HG02678 (cell line): ENCODE measurements around the gene FKBP2.

Source experiments
- ATAC-seq: cut with Tn5 transposase; IDR thresholded peaks from one replicate; pipeline ENCODE4 v1.9.1; 2021; ENCODE audit warnings: mild to moderate bottlenecking, moderate library complexity; ENCODE audit not compliant: unreplicated experiment

FKBP2 gene

GRCh38 chr11:64232182-64232966 is 8.5 kb upstream of the FKBP2 start:
- no peak for ATAC-seq

- ATAC-seq: no peak
Measured at GRCh38 chr11:64232967-64233315, 8.0 kb upstream of the FKBP2 start.

DNA sequence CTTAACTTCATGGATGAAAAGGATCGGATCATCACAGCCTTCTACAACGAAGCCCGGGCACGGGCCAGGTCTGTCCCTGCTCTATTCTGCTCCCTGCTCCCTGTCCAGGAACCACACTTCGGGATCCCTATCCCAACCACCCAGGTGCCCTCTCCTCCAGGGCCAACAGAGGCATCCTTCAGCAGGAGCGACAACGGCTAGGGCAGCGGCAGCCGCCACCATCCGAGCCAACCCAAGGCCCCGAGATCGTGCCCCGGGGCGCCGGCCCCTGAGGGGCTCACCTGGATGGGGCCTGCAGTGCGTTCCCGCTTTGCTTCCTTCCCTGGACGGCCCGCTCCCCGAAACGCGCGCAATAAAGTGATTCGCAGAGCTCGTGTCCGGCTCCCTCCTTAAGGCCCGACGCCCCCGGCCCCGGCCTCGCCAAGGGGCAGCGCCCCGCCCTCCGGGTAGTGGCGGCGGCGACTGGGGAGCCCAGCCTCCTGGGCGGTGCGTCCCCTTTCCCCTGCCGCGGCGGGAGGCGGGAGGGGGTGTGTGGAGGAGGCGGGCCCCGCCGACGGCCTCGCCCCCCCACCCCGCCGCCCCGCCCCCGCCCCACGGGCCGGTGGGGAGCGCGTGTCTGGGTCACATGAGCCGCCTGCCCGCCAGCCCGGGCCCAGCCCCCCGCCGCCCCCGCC is 6.8 kb upstream of the FKBP2 start, which contains the start of gene VEGFB:
VEGFB (plus strand) TSS at position 672 of the 674 bp plus-strand sequence. CDS start 250 bp downstream, outside the sequence.
- ATAC-seq: peak; percentile 45

- peak; percentile 29 for ATAC-seq
Measured at GRCh38 chr11:64234647-64235379, 6.1 kb upstream of the FKBP2 start.

DNA sequence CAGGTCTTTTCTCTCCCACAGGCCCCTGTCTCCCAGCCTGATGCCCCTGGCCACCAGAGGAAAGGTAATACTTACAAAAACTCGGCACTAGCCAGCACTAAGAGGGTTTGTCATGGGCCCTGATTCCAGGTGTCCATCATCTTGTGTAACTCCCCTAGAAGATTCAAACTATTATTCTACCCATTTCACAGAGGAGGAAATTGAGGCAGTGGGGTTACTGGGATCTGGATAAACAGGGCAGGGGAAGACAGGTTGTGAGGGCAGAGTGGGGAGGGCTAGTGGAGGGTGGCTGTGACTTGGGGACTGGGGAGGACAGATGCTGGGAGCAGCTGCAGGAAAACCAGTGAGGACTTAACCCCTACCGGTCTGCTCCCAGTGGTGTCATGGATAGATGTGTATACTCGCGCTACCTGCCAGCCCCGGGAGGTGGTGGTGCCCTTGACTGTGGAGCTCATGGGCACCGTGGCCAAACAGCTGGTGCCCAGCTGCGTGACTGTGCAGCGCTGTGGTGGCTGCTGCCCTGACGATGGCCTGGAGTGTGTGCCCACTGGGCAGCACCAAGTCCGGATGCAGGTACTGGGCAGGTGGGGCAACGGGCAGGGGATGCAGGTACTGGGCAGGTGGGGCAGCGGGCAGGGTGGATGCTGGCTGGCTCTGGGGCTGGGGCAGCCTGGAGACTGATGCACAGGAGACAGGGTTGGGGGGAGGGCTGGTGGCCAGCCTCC is 5.3 kb upstream of the FKBP2 start:
- no peak for ATAC-seq

DNA sequence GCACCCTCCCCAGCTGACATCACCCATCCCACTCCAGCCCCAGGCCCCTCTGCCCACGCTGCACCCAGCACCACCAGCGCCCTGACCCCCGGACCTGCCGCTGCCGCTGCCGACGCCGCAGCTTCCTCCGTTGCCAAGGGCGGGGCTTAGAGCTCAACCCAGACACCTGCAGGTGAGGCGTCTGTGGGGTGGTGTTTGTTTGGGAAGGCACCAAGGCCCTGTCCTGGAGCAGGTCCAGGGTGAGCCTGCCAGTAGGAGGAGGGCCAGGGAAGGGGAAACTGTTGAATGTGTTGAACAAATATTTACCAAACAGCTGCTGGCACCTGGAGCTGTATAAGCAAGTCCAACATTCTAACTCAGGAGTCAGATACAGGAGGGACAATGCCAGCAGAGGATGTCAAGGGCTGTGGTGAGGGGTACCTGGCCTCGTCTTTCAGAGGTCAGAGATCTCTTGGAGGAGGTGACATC is 3.4 kb upstream of the FKBP2 start:
- ATAC-seq: no peak

DNA sequence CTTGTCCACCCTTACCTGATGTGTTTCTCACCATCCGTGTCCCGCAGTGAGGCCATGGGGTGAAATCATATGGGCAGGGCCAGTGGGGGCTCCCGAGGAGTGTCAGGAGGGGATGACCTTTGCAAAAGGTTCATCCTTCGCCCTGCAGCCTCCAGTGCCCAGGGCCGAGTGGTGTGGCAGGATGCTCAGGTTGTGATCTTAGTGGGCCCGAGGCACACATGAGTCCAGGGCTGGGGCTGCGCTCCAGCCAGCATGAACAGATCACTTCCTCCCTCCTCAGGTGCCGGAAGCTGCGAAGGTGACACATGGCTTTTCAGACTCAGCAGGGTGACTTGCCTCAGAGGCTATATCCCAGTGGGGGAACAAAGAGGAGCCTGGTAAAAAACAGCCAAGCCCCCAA is 2.8 kb upstream of the FKBP2 start:
- no peak for ATAC-seq

DNA sequence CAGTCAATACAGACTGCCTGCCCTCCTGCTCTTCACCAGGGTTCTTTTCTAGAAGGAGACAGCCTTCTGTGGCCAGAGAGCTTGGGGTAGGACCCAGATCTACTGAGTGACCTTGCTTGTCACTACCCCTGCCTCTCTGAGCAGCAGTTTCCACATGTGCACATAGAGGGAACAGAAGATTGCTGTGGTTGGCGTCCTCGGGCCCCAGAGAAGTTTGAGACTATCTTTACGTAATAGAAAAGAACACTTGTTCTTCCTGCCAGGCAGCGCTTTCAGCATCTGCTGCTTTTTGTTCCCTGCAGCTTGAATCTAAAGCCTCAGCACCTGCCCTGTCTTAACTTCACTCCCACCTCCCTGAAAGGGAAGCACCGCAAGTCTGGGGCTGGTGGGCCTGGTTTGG is 1.9 kb upstream of the FKBP2 start:
- no peak for ATAC-seq

DNA sequence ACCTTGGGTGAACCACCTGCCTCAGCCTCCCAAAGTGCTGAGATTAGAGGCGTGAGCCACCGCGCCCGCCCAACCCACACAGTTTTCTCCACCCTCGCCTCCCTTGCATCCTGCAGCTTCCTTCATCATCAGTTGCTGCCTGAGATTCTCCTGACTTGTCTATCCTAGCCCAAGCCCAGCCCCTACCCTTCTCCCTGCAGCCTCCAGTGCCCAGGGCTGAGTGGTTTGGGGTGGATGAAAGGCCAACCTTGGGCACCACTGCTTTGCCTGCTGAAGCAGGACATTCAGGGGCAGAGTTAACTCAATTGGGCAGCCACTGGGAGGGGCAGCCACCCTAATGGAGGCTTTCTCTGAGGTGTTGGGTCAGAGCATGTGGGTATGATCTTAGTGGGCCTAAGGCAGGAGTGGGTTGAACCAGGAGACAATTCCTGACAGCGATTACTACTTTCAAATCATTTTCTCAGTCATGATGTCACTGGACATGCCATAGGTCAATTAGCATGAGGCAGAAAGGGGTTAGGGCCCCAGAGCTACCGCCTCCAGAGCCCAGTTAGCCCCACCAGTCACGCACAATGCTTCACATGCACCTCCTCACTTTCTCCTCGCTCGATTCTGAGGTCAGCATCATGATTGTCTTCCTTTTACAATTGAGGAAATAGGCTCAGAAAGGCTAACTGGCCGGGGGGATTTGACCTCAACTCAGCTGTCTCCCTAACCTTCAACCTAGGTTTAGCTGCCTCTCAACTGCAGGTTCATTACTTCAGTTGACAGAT is 1.0 kb upstream of the FKBP2 start:
- no peak for ATAC-seq

- peak; percentile 67 for ATAC-seq
Measured at GRCh38 chr11:64241241-64241490, 271 bp downstream of the FKBP2 start.

GRCh38 chr11:64241491-64242374 is 838 bp downstream of the FKBP2 start:
- peak; percentile 65 for ATAC-seq

- ATAC-seq: no peak
Measured at GRCh38 chr11:64243236-64243854, 2.5 kb downstream of the FKBP2 start.

DNA sequence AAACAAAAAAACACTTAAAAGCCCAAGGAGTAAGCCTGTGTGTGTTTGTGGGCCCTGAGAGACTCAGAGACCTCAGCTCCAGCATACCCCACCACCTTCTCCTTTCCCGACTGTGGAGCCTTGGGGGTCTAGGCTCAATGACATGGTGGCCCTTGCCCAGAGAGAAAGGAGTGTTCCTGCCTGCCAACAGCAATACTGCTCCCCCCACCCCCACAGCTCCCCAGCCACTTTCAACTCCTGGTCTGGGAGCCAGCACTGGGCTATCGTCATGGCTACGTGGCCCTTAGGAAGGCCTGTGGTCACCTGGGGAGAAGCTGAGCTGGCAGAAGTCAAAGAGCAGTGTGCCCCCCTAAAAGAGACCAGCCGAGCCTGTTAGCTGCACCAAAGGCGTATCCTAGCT is 3.2 kb downstream of the FKBP2 start:
- no peak for ATAC-seq

DNA sequence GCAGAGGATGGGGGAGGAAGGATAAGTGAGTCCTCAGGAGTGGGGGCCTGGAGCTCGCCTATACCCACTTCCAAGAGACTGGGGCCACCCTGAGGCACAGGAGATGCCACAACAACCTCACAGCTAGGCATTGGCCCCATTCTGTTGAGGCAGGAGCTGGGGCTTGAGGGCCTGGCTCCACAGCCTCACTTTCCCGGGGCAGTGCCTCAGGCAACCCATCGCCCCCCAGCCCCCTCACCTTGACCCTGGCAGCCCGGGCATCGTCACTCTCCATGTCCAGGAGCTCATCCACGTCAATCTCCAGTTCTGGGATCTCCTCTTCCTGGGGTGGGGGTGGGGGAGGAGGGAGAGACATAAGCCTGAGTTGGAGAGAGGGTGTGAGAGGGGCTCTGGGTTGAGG is 4.1 kb downstream of the FKBP2 start:
- ATAC-seq: no peak

- no peak for ATAC-seq
Measured at GRCh38 chr11:64245401-64245796, 4.5 kb downstream of the FKBP2 start.

GRCh38 chr11:64245797-64246620 is 5.1 kb downstream of the FKBP2 start:
- no peak for ATAC-seq

GRCh38 chr11:64246621-64246870 is 5.7 kb downstream of the FKBP2 start:
- peak; percentile 17 for ATAC-seq

GRCh38 chr11:64246871-64247728 is 6.2 kb downstream of the FKBP2 start, which contains the start of gene PPP1R14B:
PPP1R14B (minus strand) TSS chr11:64246943; CDS start chr11:64246673, 270 bp downstream.
- peak; percentile 47 for ATAC-seq
